Bronchial epithelial cell (primary cell): ENCODE results near the gene FXYD6. TPM values are rescaled to one million over a fixed set of nuclear protein-coding genes. Genes with fewer than 3 reads are reported as not detected.
"Not testable (repeated sequence)": the region's sequence is repeated elsewhere in the genome, so short reads cannot be mapped to it uniquely, and the experiment has no call there.

ENCODE experiments used
- DNase-seq: peaks from one replicate; pipeline ENCODE4 v3.0.0-alpha.2; 2010; ENCODE audit warnings: low read depth
- FAIRE-seq: peaks from 2 replicates; lab custom pipeline; 2011; peaks lifted over from hg19 to GRCh38; lab: Jason Lieb, UNC
- H3K27me3 ChIP-seq: 2 replicates; pipeline ENCODE4 v1.5.1; 2011; ENCODE audit warnings: low read length; ENCODE audit not compliant: control insufficient read depth, insufficient read depth
- H3K36me3 ChIP-seq: 2 replicates; pipeline ENCODE4 v1.5.1; 2011; ENCODE audit warnings: low read length; ENCODE audit not compliant: control insufficient read depth, insufficient read depth
- H3K4me3 ChIP-seq: 2 replicates; pipeline ENCODE4 v1.5.1; 2011; ENCODE audit warnings: mild to moderate bottlenecking, low read depth, low read length, control low read depth
- CTCF ChIP-seq: IDR thresholded peaks from 2 replicates; pipeline ENCODE4 v1.5.1; 2011; ENCODE audit warnings: mild to moderate bottlenecking, moderate library complexity, low read length, control low read depth, inconsistent platforms; ENCODE audit not compliant: insufficient read depth, severe bottlenecking
- total RNA-seq: library from RNA; depleted of rRNA; stranded (reverse); fragments of >200 nt; gene quantifications from 2 replicates; pipeline ENCODE4 v1.2.1, GENCODE V29; 2014

Gene FXYD6
- total RNA-seq, 1 donor from 2014 or later = not detected

GRCh38 chr11:117869604-117870003 lies 6.9 kb downstream of the FXYD6 start:
- no peaks in the 10 kb centered on the region for H3K36me3 ChIP-seq
- TF ChIP-seq CTCF = no peak
- H3K27me3 ChIP-seq = peaks cover 7% of the 10 kb centered on the region
- DNase-seq (no peak), FAIRE-seq (no peak)
- H3K4me3 ChIP-seq = no peak overlapping the region

GRCh38 chr11:117868815-117869561 lies 7.5 kb downstream of the FXYD6 start:
- DNase-seq (no peak), FAIRE-seq (no peak)
- Histone ChIP-seq H3K4me3 (no peak overlapping the region), H3K36me3 (no peaks in the 10 kb centered on the region), H3K27me3 (peaks cover 3% of the 10 kb centered on the region)
- no peak for TF ChIP-seq CTCF

- no peak for FAIRE-seq
- Histone ChIP-seq H3K36me3 (no peaks in the 10 kb centered on the region), H3K27me3 (peaks cover 2% of the 10 kb centered on the region), H3K4me3 (no peak overlapping the region)
- no peak for DNase-seq
- TF ChIP-seq CTCF = no peak
Measured at GRCh38 chr11:117868088-117868487, 8.4 kb downstream of the FXYD6 start.

GRCh38 chr11:117866526-117866925 lies 9.9 kb downstream of the FXYD6 start:
- H3K4me3 ChIP-seq = no peak overlapping the region
- H3K36me3 ChIP-seq = no peaks in the 10 kb centered on the region
- DNase-seq (no peak), FAIRE-seq (no peak)
- peaks cover 2% of the 10 kb centered on the region for H3K27me3 ChIP-seq
- TF ChIP-seq CTCF = no peak

GRCh38 chr11:117865546-117865945 lies 10.9 kb downstream of the FXYD6 start:
- H3K36me3 ChIP-seq, DNase-seq, H3K4me3 ChIP-seq, FAIRE-seq, H3K27me3 ChIP-seq: not testable (repeated sequence)

- H3K36me3 ChIP-seq = no peaks in the 10 kb centered on the region
- H3K4me3 ChIP-seq = no peak overlapping the region
- TF ChIP-seq CTCF = no peak
- FAIRE-seq = no peak
- no peak for DNase-seq
- H3K27me3 ChIP-seq = peaks cover 2% of the 10 kb centered on the region
Measured at GRCh38 chr11:117863383-117863782, 13.1 kb downstream of the FXYD6 start.
